ENCODE data around the gene EMID1.

The EMID1 gene

DNA sequence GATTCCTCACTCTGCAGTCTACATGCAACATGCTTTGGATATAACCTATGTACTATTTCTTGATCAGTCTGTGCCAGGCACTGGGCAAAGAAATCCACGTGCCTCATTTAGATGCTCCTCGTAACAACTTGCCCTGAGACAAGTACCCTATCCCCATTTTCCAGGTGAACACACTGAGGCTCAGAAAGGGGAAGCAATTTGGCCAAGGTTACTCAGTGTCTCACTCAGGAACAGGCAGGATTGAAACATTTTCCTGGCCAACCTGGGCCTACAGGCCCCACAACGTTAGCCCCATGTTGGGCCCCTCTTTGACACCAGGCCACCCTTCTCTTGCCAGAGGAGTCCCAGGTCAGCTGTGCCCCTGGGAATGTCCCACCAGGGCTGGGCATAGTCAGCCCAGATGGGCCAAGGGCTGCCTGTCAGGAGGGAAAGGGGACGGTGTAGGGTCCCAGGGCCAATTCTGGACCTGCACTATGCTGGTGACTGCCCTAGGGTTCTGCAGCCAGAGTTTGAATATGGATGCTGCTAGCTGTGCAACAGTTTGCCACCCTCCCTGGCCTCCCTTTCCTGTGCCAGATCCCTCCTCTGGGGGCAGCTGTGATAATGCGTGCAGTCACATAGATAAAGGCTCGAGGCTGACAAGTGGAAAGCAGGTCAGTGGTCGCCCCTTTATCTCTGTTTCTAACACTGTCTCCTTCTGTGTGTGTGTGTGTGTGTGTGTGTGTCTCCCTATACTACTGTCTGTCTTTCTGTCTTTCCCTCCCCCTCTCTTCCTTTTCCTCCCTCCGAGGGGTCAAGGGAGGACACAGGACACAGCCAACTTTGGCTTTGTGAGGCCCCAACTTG lies 10.4 kb upstream of the EMID1 start:
- DNase-seq, result no peak

DNA sequence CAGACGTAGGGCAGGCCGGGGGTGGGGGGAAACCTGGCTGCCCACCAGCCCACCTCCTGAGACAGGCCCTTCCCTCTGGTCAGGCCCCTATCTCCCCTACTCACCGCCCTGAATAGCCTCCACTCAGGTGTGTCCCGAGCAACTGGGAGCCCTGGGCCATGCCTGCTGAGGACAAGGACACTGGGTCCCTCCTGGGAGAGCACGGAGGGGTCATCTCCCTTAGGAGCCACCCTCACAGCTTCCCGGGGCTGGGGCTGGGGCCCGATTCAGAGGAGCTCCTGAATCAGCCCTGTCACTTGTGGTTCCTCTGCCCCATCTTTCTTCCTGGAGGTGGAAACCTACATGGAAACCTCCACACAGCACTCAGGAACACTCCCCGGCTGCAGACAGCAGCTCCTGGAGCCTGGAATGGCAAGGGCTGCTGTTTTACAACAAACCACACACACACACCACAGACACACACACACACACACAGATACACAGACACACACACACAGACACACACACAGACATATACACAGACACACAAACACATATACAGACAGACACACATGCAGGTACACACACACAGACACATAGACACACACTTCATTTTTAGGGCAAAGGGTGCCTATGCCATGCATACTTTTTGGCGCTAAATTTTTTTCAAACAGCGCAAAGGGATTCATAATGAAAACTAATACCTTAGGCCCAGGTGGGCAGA lies 9.6 kb upstream of the EMID1 start:
- DNase-seq, result no peak

DNA sequence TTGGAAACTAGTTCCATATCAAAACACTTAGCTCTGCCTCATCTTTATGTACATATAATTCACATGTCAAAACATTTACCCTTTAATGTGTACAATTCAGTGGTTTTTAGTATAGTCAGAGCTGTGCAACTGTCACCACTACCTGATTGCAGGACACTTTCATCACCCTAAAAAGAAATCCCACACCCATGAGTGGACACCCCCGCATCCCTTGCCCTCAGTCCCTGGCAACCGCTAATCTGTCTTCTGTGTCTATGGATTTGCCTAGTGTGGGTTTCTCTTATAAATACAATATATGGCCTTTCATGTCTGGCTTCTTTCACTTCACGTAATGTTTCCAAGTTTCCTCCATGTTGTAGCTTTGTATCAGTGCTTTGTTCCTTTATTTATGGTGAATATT lies 8.6 kb upstream of the EMID1 start:
- no peak for DNase-seq

DNA sequence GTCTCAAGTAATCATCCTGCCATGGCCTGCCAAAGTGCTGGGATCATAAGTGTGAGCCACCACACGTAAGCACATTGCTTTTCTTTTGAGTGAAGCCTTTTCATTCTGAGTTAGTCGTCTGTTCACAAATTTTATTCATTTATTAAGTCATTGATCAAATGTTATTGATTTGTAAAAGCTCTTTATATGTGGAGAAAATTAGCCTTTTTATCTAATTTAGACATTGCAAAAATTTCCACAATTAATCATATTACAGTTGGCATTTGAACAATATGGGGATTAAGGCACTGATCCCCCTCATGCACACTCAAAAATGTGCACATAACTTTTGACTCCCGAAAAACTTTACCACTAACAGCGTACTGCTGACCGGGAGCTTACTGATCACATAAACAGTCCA lies 7.5 kb upstream of the EMID1 start:
- no peak for DNase-seq

DNA sequence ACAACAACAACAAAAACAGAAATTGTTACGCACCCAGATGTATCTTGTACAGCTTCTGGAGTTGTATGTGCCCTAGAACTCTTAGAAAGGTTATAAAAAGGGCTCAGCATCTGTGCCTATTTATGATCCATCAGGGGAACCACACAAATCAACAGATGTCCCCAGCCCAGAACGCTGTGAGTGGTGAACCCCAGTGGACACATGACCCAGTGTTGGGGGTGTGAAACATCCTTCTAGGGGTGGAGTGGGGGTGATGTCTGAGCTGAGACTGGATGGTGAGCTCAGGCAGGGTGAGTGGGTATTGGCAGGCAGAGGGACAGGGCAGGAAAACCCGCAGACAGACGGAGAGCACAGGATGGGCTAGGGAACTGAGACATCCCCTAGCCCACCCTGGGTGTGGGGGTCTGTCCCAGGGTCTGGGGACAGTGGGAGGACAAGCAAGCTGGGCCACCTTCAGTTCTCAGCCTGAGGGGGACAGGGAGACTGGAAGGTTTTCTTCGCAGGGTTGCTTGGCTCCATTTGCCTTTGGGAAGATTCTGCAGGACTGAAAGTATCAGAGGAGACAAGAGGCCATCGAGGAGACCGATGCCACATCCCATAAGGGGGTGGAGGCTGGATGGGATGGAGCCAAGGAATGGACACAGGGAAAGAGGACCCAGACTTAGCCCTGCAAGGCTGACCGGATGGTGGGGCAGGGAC lies 5.8 kb upstream of the EMID1 start:
- no peak for DNase-seq

DNA sequence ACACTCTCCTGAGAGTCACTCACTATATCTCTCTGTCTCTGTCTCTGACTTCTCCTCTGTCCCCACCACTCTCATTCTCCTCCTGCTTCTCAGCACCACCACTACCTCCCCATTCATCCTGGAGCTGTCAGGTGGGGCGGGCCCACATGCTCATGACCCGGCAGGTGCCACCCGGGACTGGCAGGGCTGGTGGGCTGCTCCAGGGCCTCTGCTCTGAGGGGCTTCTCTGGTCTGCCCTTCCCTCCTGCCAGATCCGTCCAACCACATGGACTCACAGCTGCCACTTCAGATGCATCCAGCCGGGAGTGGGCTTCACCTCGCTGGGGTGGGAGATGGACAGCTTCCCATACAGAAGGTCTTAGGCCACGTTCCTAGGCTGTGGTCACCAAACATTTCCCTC lies 4.8 kb upstream of the EMID1 start:
- DNase-seq, result no peak

DNA sequence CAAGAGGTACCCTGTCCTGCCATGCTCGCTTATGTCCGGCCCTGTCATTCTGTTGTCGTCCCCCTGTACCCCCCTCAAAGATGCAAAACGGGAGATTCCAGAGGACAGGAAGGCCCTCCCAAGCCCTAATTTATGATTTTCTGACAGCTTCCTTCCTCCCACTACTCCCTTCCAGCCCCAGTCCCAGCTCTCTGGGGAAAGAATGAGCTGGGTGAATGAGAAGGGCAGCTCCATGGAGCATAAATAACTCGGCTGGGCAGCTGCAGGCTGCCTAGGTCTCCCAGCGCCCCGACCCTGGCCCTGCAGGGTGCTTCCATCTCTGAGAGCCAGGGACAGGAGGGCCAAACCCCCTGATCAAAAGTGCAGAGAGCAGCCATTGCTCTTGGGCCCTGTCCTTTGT lies 3.9 kb upstream of the EMID1 start:
- DNase-seq, result no peak

DNA sequence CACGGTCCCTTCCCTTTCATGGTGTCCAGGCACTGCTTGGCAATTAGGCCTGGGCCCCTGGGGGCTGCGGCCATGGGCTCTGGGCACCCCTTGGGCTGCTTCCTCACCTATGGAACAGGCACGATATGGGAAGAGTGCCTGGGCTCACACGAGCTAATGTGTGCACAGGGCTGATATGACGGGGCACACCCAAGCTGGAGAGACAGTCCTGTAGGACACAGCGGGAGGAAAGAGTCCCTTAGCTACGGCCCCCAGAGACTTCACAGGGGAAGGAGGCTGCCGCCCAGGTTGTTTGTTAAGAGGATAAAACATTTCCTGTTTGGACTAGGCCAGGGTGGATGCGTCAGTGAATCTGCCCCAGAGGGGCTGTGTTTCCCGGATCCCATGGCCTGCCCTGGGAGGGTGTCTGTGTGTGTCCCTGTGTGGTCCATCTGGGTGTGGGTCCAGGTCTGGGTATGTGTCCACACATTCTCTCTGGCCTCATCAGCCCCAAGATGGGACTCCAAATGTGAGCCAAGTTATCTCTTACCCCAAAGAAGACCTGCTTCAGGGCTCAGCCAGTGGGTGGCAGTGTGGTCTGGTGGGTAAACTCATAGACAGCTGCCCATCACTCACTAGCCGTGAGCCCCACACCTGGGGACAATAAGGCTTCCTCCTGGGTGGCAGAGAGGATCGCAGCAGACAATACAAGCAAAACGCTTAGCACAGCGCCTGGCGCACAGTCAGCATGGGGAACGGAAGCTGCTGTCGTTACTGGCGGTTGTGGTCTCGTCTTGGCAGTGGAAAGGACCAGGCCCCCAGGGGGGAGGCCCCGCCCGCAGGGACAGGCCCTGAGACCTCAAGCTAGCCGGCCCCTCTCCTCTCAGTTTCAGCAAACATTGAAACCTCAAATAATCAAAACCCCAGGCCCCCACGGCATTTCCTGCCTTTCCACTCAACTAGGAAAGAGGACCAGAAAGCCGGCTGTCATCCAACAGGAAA lies 3.2 kb upstream of the EMID1 start:
- peak; percentile 97 for DNase-seq

DNA sequence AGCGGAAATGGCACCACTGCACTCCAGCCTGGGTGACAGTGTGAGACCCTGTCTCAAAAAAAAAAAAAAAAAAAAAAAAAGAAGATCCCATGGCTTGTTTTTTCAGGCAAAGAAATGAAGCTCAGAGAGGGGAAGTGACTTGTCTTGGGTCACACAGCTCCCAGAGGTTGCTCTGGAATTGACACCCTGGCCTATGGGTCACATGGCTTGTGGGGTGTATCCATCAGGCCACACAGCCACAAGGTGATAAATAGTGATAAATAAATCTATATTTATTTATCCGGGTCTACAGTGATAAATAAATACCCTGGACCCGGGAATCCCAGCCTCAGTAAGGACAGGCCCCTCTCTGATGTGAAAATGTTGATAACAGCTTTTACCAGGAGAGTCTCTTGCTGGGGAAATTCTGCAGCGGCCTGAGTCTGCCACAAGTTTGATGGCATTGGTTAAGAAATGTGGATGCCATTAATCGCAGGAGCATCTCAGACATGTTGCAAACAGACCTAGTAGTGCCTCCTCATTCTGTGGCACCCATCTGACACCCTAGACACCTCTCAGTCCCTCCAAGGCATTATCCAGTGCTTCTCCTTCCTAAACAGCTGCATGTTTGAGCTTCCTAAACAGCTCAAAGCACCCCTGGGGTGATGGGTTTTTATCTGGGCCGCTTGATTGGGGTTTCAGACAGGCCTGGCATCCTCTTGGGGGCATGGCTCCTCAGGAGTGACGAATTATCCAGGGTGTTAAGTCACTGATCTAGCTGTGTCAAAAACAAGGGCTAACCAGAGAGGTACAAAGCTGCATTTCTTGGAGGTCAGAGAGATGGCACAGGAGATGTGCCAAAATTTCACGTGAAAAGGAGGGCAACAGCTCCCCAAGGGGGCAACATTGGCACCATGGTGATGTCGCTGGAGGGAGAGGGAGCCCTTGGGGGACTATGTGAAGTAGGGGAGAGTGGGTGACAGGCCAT lies 1.9 kb upstream of the EMID1 start:
- no peak for DNase-seq

DNA sequence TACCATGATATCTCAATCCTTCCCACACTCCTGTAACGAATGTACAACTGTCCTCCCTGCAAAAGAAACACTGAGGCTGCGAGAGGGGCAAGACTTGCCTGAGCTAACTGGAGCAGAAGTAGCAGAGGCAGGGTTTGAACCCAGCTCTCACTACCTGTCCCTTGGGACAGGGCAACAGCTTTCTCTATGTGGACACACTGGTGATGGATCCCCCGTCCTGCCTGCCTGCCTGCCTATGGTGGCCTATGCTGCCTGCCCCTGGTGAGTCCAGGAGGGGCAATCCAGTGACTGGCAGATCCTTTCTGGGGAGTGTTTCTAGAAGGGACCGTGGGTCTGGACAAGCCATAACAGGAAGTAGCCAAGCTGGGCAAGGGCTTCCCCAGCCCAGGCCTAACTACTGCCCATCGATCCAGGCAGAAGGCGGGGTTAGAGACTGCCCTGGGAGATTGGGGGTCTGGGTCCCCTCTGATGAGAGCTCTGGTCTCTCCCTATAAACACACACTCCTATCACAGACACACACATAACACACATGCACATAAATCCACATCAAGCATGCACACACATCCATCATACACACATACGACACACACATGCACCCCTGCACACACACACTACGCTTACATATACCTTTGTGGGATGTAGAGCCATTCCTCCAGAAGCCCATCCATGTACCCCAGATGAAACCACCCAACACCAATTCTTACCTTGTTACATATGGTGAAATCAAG lies 1.1 kb upstream of the EMID1 start:
- no peak for DNase-seq

DNA sequence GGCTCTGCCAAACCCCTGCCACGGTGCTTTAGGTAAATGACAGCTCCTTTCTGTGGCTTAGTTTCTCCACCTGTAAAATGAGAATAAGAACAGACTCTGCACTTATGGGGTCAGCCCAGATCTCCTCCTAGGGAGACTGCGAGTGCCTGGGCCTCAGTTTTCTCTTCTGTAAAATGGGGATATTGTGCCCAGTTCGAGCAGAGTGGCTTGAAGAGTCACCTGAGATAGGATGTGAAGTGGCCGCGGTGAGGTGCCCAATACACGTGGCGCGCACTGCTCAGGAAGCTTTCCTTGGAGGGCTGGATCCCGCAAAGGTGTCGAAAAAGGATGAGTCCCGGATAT lies 473 bp upstream of the EMID1 start:
- DNase-seq, result no peak

DNA sequence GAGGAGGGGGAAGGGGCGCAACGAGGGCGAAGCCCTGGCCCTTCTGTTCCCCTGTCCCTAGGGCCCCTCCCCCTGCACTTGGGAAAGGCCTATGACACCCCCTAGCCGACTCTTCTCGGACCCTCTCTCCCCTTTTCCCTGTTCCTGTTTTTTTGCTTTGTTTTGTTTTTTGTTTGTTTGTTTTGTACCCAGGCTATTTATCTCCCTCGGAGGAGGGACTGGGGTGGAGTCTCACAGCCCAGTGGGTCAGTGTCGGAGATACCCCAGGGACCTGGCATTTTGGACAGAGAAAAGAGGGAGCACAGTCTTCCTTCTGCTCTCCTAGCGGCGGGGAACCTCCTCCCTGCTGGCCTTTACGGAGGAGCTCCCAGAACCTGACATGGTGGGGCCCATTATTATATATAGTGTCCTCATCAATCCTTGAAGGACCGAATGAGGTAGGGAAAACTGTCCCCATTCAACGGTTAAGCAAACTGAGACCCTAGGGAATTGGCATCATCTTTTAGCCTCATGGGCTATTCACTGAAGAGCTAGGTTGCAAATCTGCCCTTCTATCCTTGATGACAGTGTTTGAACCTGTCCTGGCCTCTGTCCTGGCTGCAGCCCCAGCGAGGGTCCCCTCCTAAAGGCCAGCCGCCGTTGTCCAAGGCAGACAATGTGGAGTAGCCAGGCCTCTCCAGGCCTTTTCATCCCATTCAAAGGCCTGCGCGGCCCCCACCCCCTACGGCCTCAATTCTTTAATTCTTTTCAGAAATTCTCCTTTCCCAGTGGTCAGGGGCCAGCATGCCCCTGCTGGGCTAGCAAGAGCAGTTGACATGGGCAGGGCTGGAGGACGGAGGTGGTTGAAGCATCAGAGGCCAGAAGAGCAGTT lies 911 bp downstream of the EMID1 start:
- no peak for DNase-seq

DNA sequence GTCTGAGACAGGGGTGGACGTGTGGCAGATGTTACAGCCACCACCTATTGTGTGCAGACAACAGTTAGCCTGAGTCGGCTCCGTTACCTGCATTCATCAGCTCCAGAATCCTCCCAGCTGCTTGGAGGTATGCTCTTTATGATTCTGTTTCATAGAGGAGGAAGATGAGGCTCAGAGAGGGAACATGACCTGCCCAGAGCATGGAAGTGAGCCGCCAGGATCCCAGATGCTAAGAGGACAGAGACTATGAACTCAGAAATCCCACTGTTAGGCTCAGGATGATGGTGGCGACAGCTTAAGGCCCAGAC lies 1.5 kb downstream of the EMID1 start:
- DNase-seq, result no peak

DNA sequence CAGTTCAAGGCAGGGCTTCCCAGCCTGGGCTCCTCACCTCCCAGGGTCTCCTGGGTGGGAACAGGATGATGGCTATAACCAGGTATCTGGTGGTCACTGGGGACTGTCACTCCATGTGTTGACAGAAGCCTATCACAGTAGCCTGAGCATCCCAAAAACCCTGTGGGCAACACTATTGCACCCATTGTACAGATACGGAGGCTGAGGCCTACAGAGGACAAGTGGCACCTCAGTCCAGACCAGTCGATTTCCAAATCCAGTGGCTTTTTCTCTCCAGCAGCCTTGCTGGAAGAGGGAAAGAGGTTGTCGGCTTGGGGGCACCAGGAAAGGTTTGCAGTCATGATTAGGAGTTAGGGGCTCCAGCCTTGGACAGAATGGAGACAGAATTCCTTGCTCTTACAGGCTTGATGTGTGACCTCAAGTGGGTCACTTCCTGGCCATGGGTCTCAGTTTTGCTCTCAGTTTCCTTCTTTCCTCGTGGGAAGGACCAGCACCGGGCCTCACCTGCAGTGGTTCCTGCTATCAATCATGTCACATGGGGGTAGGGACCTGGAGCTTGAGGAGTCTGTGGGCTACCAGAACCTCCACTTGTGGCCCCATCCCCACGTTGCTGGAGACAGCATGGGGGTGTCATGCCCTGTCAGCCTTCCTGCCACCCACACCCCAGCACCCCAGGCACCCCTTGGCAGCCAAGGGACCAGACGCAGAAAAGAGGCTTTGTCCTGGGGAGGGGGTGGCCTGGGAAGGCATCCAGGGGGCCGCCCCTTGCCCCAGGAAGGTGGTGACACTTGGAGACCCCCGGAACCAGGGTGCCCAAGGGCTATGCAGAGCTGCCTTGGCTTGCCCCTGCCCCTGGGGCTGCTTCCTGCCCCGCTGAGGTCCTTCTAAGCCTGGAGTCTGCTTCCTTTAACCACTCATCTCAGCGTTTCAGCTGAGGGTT lies 2.1 kb downstream of the EMID1 start:
- DNase-seq, result no peak

DNA sequence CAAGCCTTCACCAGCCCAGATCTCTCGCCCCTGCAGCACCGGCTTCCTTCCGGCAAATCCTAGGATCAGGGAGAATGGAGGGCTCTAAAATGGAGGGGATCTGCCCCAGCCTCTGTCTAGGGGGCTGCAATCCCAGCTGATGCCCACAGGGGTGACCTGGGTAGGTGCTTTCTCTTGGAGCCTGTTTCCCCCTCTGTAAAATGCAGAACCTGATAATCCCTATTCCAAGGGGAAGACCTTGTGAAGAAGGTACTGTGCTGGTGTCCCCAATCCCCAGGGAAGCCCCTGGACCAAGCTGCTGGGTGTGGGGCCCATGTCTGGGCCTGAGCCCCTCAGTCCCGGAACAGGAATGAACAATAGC lies 2.8 kb downstream of the EMID1 start:
- DNase-seq, result no peak

DNA sequence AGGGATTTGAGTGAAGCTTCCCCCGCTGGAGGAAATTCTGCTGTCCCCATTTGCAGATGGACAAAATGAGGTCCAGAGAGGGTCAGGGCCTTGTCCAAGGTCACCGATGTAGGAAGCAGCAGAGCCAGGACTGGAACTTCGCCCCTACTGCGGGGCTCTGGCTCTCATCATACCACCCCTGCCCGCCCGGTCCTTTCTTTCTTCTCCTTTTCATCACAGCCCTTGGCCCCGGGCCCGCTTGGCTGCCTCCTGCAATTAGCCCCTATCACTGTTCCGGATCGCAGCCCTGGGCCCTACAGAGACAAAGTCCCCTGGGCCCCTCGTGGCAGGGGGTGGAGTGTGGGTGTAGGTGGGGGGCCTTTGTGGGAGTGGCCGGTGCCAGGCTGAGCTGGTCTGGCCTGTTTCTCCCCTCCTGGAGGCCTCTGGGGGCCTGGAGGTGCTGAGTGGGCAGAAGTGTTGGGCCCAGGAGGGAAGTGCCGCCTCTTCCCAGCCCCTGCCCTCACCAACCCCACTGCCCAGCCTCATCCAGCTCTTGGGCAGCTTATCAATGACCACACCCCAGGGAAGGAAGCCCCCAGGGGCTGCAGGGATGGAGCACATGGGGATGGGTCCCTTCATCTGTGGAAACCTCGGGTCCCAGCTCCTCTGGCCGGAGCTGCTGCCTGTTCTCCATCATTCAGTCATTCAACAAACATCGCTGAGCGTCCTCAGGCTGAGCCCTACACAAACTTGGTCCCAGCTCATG lies 3.4 kb downstream of the EMID1 start:
- DNase-seq, result no peak

DNA sequence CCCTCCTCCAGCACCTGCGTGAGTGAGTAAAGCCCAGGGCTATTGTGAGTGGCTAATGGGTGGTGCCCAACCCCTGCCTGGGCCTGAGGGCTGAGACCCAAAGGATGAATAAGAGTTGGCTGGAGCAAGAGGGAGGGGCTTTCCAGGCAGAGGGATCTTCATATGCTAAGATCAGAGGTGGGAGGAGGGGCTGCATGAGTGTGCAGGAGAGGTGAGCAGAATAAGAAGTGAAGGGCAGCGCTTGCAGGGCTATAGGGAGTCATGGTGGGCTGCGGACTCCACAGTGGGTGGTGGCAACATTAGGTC lies 3.9 kb downstream of the EMID1 start:
- DNase-seq, result no peak

DNA sequence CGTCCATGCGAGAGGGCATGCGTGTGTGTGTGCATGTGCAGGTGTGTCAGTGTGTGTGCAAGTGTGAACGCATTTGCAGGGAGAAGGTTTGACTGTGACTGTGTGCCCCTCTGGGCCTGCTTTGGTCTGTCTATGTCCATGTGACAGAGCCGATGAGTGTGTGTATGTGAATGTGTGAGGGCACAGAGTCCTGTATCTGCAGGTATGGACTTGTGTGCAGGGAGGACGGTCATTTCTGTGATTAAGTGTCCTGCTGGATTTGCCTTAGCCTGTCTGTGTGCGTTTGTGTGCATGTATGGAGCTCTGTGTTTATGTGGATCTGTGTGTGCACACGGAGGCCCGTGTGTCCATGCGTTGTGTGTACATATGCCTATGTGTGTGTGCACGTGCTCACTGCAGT lies 5.4 kb downstream of the EMID1 start:
- DNase-seq, result no peak

Data from RPMI8226 (cell line).